ENCODE measurements around the gene FNDC5. TPM values are rescaled to one million over a fixed set of nuclear protein-coding genes. Genes with fewer than 3 reads are reported as not detected.

FNDC5 gene
- total RNA-seq, 1 experiment from 2014 or later, result 2.6 TPM

DNA sequence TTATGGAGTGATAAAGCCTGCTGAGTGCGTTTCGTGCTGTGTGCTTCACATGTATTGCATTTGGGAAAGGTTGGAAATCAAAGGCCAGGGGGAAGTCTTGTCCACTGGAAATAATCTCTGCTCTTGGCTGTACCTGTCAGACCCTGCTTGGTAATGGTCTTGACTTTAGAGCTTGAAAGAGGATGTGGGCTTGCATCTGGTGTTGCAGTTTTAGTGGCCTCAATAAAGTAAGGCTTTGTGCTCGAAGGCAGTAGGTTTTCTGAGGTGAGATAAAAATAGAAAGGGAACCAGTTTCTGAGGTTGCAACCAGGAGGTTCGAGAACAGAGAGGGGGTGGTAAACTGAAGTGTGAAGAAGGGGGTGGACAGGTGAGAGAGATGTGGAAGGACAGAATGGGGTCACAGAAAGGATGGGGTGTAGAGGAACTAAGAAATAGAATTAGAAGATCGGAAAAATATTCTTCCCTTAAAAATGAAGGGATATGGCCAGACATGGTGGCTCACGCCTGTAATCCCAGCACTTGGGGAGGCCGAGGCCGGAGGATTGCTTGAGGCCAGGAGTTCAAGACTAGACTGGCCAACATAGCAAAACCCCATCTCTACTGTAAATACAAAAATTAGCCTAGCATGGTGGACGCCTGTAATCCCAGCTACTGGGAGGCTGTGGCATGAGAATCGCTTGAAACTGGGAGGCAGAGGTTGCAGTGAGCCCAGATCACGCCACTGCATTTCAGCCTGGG, 51.7 kb downstream of the FNDC5 start:
- Histone ChIP-seq H3K4me3 (ENCODE audit: low read depth in 2 of 2, low read length in 2 of 2) (peak overlapping the region; percentile 80 to 88), H3K27me3 (ENCODE audit: control insufficient read depth, insufficient read depth, low read length) (no peaks in the 10 kb centered on the region), H3K4me1 (ENCODE audit: control insufficient read depth, insufficient read depth, low read length) (peaks cover 19% of the 10 kb centered on the region), H3K36me3 (ENCODE audit: control insufficient read depth, insufficient read depth, low read length) (peaks cover 4% of the 10 kb centered on the region; the same call in 1 of the 2 replicates), H3K9me3 (ENCODE audit: control insufficient read depth, insufficient read depth, low read depth, low read length) (no peaks in the 10 kb centered on the region), H3K27ac (ENCODE audit: low read length) (peak overlapping the region; percentile 96)
- POLR2A ChIA-PET, result no interaction called here
- no peak for DNase-seq (ENCODE audit: low read depth, low spot score)
- in situ Hi-C loops (cut with HindIII; ENCODE audit: low pct_unique_long_range_greater_than_20kb, low sequenced_read_pairs) (no loop called here), intact Hi-C loops (cut with micrococcal nuclease; ENCODE audit: unreplicated experiment) (no loop called here)
- BruUV-seq (replicated peaks), result no TSS peak
- ATAC-seq, result no peak
- no peak for TF ChIP-seq SIN3A (IDR thresholded peaks at IDR 0.05; ENCODE audit: borderline replicate concordance, insufficient read depth, low read depth, low read length)
- TF ChIP-seq, protein P1, sequence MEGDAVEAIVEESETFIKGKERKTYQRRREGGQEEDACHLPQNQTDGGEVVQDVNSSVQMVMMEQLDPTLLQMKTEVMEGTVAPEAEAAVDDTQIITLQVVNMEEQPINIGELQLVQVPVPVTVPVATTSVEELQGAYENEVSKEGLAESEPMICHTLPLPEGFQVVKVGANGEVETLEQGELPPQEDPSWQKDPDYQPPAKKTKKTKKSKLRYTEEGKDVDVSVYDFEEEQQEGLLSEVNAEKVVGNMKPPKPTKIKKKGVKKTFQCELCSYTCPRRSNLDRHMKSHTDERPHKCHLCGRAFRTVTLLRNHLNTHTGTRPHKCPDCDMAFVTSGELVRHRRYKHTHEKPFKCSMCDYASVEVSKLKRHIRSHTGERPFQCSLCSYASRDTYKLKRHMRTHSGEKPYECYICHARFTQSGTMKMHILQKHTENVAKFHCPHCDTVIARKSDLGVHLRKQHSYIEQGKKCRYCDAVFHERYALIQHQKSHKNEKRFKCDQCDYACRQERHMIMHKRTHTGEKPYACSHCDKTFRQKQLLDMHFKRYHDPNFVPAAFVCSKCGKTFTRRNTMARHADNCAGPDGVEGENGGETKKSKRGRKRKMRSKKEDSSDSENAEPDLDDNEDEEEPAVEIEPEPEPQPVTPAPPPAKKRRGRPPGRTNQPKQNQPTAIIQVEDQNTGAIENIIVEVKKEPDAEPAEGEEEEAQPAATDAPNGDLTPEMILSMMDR (IDR thresholded peaks at IDR 0.05), result no peak
- TF ChIP-seq TCF7L2 (IDR thresholded peaks at IDR 0.05; ENCODE audit: low read depth, low read length), result no peak
- TF ChIP-seq, protein P2, sequence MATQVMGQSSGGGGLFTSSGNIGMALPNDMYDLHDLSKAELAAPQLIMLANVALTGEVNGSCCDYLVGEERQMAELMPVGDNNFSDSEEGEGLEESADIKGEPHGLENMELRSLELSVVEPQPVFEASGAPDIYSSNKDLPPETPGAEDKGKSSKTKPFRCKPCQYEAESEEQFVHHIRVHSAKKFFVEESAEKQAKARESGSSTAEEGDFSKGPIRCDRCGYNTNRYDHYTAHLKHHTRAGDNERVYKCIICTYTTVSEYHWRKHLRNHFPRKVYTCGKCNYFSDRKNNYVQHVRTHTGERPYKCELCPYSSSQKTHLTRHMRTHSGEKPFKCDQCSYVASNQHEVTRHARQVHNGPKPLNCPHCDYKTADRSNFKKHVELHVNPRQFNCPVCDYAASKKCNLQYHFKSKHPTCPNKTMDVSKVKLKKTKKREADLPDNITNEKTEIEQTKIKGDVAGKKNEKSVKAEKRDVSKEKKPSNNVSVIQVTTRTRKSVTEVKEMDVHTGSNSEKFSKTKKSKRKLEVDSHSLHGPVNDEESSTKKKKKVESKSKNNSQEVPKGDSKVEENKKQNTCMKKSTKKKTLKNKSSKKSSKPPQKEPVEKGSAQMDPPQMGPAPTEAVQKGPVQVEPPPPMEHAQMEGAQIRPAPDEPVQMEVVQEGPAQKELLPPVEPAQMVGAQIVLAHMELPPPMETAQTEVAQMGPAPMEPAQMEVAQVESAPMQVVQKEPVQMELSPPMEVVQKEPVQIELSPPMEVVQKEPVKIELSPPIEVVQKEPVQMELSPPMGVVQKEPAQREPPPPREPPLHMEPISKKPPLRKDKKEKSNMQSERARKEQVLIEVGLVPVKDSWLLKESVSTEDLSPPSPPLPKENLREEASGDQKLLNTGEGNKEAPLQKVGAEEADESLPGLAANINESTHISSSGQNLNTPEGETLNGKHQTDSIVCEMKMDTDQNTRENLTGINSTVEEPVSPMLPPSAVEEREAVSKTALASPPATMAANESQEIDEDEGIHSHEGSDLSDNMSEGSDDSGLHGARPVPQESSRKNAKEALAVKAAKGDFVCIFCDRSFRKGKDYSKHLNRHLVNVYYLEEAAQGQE (IDR thresholded peaks at IDR 0.05; ENCODE audit: insufficient read depth in 1 of 2, low read depth in 2 of 2, low read length in 1 of 2), result no peak
- no peak for TF ChIP-seq POLR2AphosphoS5 (IDR thresholded peaks at IDR 0.05; ENCODE audit: low read depth, low read length)
- CTCF ChIA-PET, result no interaction called here

DNA sequence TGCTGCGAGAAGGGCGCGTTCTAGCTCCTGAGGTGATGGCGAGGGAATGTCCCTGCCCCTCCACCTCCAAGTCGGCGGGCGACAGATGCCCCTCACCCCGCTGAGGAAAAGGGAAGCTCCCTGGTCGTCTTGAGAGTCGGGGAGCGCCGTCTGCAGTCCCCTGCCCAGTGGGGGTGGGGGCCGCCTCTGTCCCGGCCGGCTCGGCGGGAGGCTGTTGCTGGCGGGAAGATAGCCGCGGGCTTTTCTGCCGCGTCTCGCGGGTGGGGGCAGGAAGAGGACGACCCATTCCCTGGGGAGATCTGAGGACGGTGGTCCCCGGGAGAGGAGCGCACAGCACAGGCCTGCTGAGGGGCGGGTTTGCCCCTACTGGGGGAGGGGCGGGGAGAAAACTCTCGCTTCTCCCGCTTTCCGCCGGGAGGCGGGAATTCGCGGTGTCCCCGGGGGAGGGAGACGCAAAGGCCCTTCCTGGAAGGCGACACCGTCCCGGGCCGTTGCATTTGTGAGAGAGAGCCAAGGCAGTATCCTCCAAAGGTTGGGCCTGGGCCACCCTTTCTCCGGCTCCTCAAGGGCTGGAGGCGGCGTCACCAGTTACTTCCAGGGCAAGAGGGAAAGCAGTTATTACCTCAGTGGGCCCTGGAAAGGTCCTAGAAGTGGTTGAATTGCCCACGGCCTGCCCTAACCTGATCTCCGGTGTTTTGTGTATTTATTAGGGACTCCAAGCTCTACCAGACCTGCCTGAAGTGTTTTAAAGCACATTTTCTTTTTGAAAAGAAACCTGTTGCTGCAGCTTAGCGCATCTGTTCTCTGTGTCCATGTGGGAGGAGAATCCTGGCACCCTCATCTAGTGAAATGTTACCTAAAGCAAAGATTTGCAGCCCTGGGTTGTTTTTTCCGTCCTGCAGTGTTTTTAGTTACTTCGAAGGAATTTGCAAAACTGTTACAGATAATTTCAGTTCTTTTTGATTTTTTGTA, 52.6 kb downstream of the FNDC5 start:
- ChIA-PET POLR2A (no interaction called here), CTCF (no interaction called here)
- peak overlapping the region; percentile 80 to 88 for H3K4me3 ChIP-seq (ENCODE audit: low read depth in 2 of 2, low read length in 2 of 2)
- intact Hi-C loops (cut with micrococcal nuclease; ENCODE audit: unreplicated experiment) (no loop called here), in situ Hi-C loops (cut with HindIII; ENCODE audit: low pct_unique_long_range_greater_than_20kb, low sequenced_read_pairs) (no loop called here)
- ATAC-seq (peak; percentile 74), DNase-seq (ENCODE audit: low read depth, low spot score) (no peak)
- H3K36me3 ChIP-seq (ENCODE audit: control insufficient read depth, insufficient read depth, low read length), result peaks cover 4% of the 10 kb centered on the region; the same call in 1 of the 2 replicates
- H3K4me1 ChIP-seq (ENCODE audit: control insufficient read depth, insufficient read depth, low read length), result peaks cover 19% of the 10 kb centered on the region
- H3K27ac ChIP-seq (ENCODE audit: low read length), result peak overlapping the region; percentile 96
- H3K27me3 ChIP-seq (ENCODE audit: control insufficient read depth, insufficient read depth, low read length), result no peaks in the 10 kb centered on the region
- no peaks in the 10 kb centered on the region for H3K9me3 ChIP-seq (ENCODE audit: control insufficient read depth, insufficient read depth, low read depth, low read length)
- BruUV-seq (replicated peaks), result TSS peak; percentile 78
- TF ChIP-seq SIN3A (IDR thresholded peaks at IDR 0.05; ENCODE audit: borderline replicate concordance, insufficient read depth, low read depth, low read length) (no peak), POLR2AphosphoS5 (IDR thresholded peaks at IDR 0.05; ENCODE audit: low read depth, low read length) (no peak; the same call in 1 of the 2 replicates), TCF7L2 (IDR thresholded peaks at IDR 0.05; ENCODE audit: low read depth, low read length) (no peak)
- TF ChIP-seq, protein P2 (IDR thresholded peaks at IDR 0.05; ENCODE audit: insufficient read depth in 1 of 2, low read depth in 2 of 2, low read length in 1 of 2), result no peak
- TF ChIP-seq, protein P1 (IDR thresholded peaks at IDR 0.05), result no peak

Data from Panc1 (cell line).